Neural cell (in vitro differentiated cells): ENCODE measurements around the gene KIRREL3. TPM values are rescaled to one million over a fixed set of nuclear protein-coding genes. Genes with fewer than 3 reads are reported as not detected.

ENCODE experiments used
- H2AFZ ChIP-seq: fragments of 200-600, 300-800 bp; sonication (generic), shearing (Covaris generic); 2 replicates; pipeline ENCODE4 v1.6.0; 2014; ENCODE audit warnings: low read depth, mild to moderate bottlenecking, antibody characterized with exemption, low read length, moderate library complexity
- H3F3A ChIP-seq: fragments of 200-600 bp; shearing (Covaris generic); 2 replicates; pipeline ENCODE4 v1.6.1; 2016; ENCODE audit warnings: mild to moderate bottlenecking, moderate library complexity, mixed read lengths, antibody characterized with exemption, low read length; ENCODE audit not compliant: insufficient read depth, poor library complexity, severe bottlenecking
- H3K27ac ChIP-seq: fragments of 200-600, 300-800 bp; sonication (generic), shearing (Covaris generic); 2 replicates; pipeline ENCODE4 v1.5.1; 2014; ENCODE audit warnings: mild to moderate bottlenecking, low read length, moderate library complexity
- H3K27me3 ChIP-seq: fragments of 300-800, 200-600 bp; sonication (generic), shearing (Covaris generic); 2 replicates; pipeline ENCODE4 v1.6.0; 2014; ENCODE audit warnings: mild to moderate bottlenecking, low read depth, low read length, moderate library complexity; ENCODE audit not compliant: insufficient read depth
- H3K36me3 ChIP-seq: fragments of 300-800, 200-600 bp; sonication (generic), shearing (Covaris generic); 2 replicates; pipeline ENCODE4 v1.5.1; 2014; ENCODE audit warnings: mild to moderate bottlenecking, antibody characterized with exemption, low read length, moderate library complexity; ENCODE audit not compliant: insufficient read depth
- H3K4me2 ChIP-seq: fragments of 300-800, 200-600 bp; sonication (generic), shearing (Covaris generic); 2 replicates; pipeline ENCODE4 v1.6.0; 2014; ENCODE audit warnings: mild to moderate bottlenecking, low read length
- H3K4me3 ChIP-seq: fragments of 300-800, 200-600 bp; sonication (generic), shearing (Covaris generic); 2 replicates; pipeline ENCODE4 v1.5.1; 2014; ENCODE audit warnings: mild to moderate bottlenecking, low read length, moderate library complexity
- H3K79me2 ChIP-seq: fragments of 200-600 bp; shearing (Covaris generic); replicated peaks from 2 replicates; pipeline ENCODE4 v1.6.0; 2014; ENCODE audit warnings: mild to moderate bottlenecking, low read length, moderate library complexity; ENCODE audit not compliant: insufficient read depth
- H3K9ac ChIP-seq: fragments of 300-800, 200-600 bp; sonication (generic), shearing (Covaris generic); 2 replicates; pipeline ENCODE4 v1.6.1; 2016; ENCODE audit warnings: mild to moderate bottlenecking, low read length, mixed read lengths
- H3K9me2 ChIP-seq: fragments of 200-600 bp; shearing (Covaris generic); 2 replicates; pipeline ENCODE4 v1.6.1; 2016; ENCODE audit warnings: mild to moderate bottlenecking, low read length, mixed read lengths; ENCODE audit not compliant: insufficient read depth
- H3K9me3 ChIP-seq: fragments of 200-600, 300-800 bp; sonication (generic), shearing (Covaris generic); 2 replicates; pipeline ENCODE4 v1.6.1; 2016; ENCODE audit warnings: mild to moderate bottlenecking, mixed run types, low read length, moderate library complexity, mixed read lengths
- H4K20me1 ChIP-seq: fragments of 200-600 bp; shearing (Covaris generic); 2 replicates; pipeline ENCODE4 v1.6.1; 2016; ENCODE audit warnings: mild to moderate bottlenecking, mixed run types; ENCODE audit not compliant: insufficient read depth
- EP300 ChIP-seq: fragments of 450-650 bp; conservative IDR thresholded peaks from 2 replicates; pipeline ENCODE4 v1.6.1; 2014; ENCODE audit warnings: antibody characterized with exemption, mild to moderate bottlenecking, moderate library complexity; ENCODE audit not compliant: poor library complexity, severe bottlenecking
- EZH2 ChIP-seq: fragments of 200-600, 300-800 bp; shearing (Covaris generic), sonication (generic); IDR thresholded peaks from 2 replicates; pipeline ENCODE4 v1.6.1; 2014; ENCODE audit warnings: antibody characterized with exemption, low read length, borderline replicate concordance, mild to moderate bottlenecking; ENCODE audit not compliant: insufficient read depth, poor library complexity, severe bottlenecking
- MXI1 ChIP-seq: fragments of 450-650 bp; conservative IDR thresholded peaks from 2 replicates; pipeline ENCODE4 v1.6.1; 2014; ENCODE audit warnings: antibody characterized with exemption, mild to moderate bottlenecking; ENCODE audit not compliant: poor library complexity, severe bottlenecking
- POLR2AphosphoS5 ChIP-seq: IDR thresholded peaks from 2 replicates; pipeline ENCODE4 v1.6.1; 2012
- RAD21 ChIP-seq: fragments of 450-650 bp; conservative IDR thresholded peaks from 2 replicates; pipeline ENCODE4 v1.6.1; 2014; ENCODE audit warnings: antibody characterized with exemption, mild to moderate bottlenecking, moderate library complexity
- SMC3 ChIP-seq: fragments of 450-650 bp; conservative IDR thresholded peaks from 2 replicates; pipeline ENCODE4 v1.6.1; 2014; ENCODE audit warnings: antibody characterized with exemption, mild to moderate bottlenecking, moderate library complexity; ENCODE audit not compliant: poor library complexity
- TAF1 ChIP-seq: IDR thresholded peaks from 2 replicates; pipeline ENCODE4 v1.6.1; 2012; ENCODE audit warnings: low read depth
- polyA plus RNA-seq: library from polyadenylated mRNA; depleted of rRNA; stranded (reverse); fragments of >200 nt; gene quantifications from 2 replicates; pipeline ENCODE4 v1.2.3, GENCODE V29; 2014
- TF ChIP-seq, protein P1 (sequence below): IDR thresholded peaks from 2 replicates; pipeline ENCODE4 v1.6.1; 2012; ENCODE audit warnings: borderline replicate concordance
- TF ChIP-seq, protein P2 (sequence below): fragments of 450-650 bp; IDR thresholded peaks from 2 replicates; pipeline ENCODE4 v1.5.1; 2014; ENCODE audit warnings: antibody characterized with exemption, mild to moderate bottlenecking, moderate library complexity; ENCODE audit not compliant: poor library complexity, severe bottlenecking

Gene KIRREL3
- polyA plus RNA-seq, 1 donor from 2014 or later: 23.8 TPM

DNA sequence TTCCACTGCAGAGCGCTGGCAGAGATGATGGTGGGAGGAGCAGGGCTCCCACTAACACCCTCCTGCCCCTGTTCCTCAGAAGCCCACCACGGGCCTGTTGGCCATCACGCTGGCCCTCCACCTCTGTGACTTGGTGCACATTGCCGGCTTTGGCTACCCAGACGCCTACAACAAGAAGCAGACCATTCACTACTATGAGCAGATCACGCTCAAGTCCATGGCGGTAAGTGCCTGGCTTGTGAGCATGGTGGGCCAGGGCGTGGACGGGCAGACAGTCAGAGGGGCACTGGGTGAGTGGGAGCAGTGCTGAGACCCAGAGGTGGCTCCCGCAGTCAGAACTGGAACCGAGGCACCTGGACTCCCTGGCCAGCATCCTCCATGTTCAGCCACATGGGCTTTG lies 587.1 kb downstream of the KIRREL3 start:
- H3K79me2 ChIP-seq: no peaks in the 10 kb centered on the region
- no peaks in the 10 kb centered on the region for H3K9me3 ChIP-seq
- no peak overlapping the region for H3K9ac ChIP-seq
- H3K27me3 ChIP-seq: no peaks in the 10 kb centered on the region
- no peaks in the 10 kb centered on the region for H3K9me2 ChIP-seq
- H3K36me3 ChIP-seq: no peaks in the 10 kb centered on the region
- H2AFZ ChIP-seq: no peak overlapping the region
- H3F3A ChIP-seq: no peaks in the 10 kb centered on the region
- no peaks in the 10 kb centered on the region for H4K20me1 ChIP-seq
- no peak overlapping the region for H3K4me3 ChIP-seq
- TF ChIP-seq, protein P1, sequence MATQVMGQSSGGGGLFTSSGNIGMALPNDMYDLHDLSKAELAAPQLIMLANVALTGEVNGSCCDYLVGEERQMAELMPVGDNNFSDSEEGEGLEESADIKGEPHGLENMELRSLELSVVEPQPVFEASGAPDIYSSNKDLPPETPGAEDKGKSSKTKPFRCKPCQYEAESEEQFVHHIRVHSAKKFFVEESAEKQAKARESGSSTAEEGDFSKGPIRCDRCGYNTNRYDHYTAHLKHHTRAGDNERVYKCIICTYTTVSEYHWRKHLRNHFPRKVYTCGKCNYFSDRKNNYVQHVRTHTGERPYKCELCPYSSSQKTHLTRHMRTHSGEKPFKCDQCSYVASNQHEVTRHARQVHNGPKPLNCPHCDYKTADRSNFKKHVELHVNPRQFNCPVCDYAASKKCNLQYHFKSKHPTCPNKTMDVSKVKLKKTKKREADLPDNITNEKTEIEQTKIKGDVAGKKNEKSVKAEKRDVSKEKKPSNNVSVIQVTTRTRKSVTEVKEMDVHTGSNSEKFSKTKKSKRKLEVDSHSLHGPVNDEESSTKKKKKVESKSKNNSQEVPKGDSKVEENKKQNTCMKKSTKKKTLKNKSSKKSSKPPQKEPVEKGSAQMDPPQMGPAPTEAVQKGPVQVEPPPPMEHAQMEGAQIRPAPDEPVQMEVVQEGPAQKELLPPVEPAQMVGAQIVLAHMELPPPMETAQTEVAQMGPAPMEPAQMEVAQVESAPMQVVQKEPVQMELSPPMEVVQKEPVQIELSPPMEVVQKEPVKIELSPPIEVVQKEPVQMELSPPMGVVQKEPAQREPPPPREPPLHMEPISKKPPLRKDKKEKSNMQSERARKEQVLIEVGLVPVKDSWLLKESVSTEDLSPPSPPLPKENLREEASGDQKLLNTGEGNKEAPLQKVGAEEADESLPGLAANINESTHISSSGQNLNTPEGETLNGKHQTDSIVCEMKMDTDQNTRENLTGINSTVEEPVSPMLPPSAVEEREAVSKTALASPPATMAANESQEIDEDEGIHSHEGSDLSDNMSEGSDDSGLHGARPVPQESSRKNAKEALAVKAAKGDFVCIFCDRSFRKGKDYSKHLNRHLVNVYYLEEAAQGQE: no peak
- no peak for TF ChIP-seq EP300
- no peak for TF ChIP-seq POLR2AphosphoS5
- TF ChIP-seq SMC3: no peak
- TF ChIP-seq, protein P2, sequence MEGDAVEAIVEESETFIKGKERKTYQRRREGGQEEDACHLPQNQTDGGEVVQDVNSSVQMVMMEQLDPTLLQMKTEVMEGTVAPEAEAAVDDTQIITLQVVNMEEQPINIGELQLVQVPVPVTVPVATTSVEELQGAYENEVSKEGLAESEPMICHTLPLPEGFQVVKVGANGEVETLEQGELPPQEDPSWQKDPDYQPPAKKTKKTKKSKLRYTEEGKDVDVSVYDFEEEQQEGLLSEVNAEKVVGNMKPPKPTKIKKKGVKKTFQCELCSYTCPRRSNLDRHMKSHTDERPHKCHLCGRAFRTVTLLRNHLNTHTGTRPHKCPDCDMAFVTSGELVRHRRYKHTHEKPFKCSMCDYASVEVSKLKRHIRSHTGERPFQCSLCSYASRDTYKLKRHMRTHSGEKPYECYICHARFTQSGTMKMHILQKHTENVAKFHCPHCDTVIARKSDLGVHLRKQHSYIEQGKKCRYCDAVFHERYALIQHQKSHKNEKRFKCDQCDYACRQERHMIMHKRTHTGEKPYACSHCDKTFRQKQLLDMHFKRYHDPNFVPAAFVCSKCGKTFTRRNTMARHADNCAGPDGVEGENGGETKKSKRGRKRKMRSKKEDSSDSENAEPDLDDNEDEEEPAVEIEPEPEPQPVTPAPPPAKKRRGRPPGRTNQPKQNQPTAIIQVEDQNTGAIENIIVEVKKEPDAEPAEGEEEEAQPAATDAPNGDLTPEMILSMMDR: no peak
- TF ChIP-seq MXI1: no peak
- no peak for TF ChIP-seq EZH2
- TF ChIP-seq RAD21: no peak
- TF ChIP-seq TAF1: no peak
- no peak overlapping the region for H3K4me2 ChIP-seq
- no peak overlapping the region for H3K27ac ChIP-seq

DNA sequence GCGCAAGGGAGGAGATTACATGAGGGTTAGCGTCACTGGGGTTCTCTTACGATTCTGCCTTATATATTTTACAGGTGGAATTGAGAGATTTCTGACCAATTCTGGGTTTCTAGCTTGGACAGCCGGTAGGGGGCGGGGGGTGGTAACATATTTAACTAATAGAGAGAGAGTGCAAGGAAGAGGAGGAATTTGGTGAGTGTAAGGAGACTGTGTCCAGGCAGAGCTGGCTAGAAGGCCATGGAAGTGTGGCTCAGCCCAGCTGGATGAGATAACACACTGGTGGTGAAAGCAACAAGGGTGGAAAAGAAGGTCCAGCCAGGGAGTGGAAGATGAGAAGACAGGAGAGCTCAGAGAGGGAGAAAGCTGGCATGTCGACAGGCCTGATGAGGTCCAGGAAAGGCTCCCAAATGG lies 588.6 kb downstream of the KIRREL3 start:
- Histone ChIP-seq H3K79me2 (no peaks in the 10 kb centered on the region), H4K20me1 (no peaks in the 10 kb centered on the region), H3K9me2 (no peaks in the 10 kb centered on the region), H3K36me3 (no peaks in the 10 kb centered on the region), H3K9me3 (no peaks in the 10 kb centered on the region), H3K4me3 (no peak overlapping the region), H3K4me2 (no peak overlapping the region), H2AFZ (no peak overlapping the region), H3F3A (no peaks in the 10 kb centered on the region), H3K27ac (no peak overlapping the region), H3K27me3 (no peaks in the 10 kb centered on the region), H3K9ac (no peak overlapping the region)
- TF ChIP-seq, protein P1: no peak
- TF ChIP-seq EP300 (no peak), EZH2 (no peak), TAF1 (no peak), POLR2AphosphoS5 (no peak), RAD21 (no peak), SMC3 (no peak), MXI1 (no peak)
- TF ChIP-seq, protein P2: no peak
